COR-L47 (cell line): ENCODE measurements around the gene RNU1-3.
"Not testable (repeated sequence)": the region's sequence is repeated elsewhere in the genome, so short reads cannot be mapped to it uniquely, and the experiment has no call there.

Source experiments
- DNase-seq: peaks from one replicate; lab custom pipeline; 2025; lab: John Stamatoyannopoulos, UW

Gene RNU1-3

DNA sequence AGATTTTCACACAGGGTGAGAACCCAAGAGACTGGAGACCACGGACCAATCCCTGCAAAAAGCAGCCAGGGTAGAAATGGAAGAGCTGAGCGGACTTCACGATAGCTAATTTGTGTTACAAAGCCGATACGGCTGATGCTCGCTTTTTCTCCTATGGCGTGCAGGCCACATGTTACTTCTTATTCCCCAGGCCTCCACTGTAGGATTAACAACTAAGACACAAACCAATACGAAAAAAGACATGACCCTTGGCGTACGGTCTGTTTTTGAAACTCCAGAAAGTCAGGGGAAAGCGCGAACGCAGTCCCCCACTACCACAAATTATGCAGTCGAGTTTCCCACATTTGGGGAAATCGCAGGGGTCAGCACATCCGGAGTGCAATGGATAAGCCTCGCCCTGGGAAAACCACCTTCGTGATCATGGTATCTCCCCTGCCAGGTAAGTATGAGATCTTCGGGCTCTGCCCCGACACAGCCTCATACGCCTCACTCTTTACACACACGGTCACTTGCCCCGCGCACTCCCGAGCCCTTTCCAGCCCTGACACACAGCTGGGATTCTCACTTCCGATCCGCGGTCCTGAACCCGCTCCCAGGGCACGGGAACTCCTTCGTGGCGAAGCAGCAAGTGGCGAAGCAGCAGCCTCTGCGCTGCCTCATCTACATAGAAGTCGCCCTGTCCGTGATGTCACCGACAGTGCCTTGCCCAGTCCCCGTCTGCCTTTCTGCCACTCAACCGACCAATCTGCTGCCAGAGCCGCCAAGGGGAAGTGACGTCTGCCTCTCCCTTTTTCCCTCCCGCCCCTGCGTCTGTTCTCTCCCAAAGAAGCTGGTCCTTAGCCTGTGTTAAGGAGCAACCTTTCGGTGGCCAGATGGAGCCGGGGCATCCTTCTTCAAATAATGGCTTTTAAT is at the start of gene RNU1-3:
Gene RNU1-3, minus strand, starts transcription at position 447 of the 912 bp plus-strand sequence.
- not testable (repeated sequence) for DNase-seq

GRCh38 chr1:16713480-16713879 is 46.7 kb upstream of the RNU1-3 start:
- DNase-seq, result not testable (repeated sequence)

DNA sequence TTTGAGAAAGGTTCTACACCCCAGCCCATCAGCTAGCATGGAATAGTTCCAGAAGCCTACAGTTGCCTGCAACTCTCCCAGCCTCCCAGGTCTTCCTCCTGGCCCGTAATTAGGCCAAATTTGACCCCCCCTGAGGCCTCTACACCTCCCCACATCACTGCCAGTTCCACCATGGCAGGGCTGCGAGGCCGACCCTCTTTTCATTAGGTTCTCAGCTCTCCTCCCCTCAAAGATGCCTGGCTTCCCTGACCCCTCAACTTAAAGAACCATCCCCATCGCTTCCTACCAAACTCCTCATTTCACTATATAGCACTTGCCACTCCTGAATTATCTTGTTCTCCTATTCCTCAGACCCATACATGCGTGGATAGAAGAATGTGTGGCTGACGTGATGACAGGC is 46.2 kb upstream of the RNU1-3 start:
- DNase-seq, result not testable (repeated sequence)

- DNase-seq, result peak; percentile 55
These were observed 45.8 kb upstream of the RNU1-3 start for GRCh38 chr1:16712582-16712981.

DNA sequence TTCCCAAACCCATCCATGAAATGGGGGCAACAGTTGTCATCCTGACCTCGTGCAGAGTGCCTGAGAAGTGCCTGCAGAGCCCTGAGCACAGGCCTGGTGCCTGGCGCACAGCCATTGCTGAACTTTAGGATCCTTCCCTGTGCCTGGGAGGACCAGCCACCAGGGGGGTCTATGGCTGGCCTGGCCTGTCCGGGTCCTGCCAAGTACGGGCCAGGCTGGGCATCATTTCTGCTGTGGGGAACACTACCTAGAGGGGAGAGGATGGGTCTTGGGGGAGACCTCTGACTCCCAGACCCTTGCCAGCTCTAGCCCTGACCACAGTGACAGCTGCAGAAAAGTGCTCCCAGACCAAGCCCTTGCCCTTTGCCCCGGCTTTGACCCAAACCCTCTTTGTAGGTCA is 45.4 kb upstream of the RNU1-3 start:
- DNase-seq, result not testable (repeated sequence)

GRCh38 chr1:16710618-16711017 is 43.9 kb upstream of the RNU1-3 start:
- peak; percentile 59 for DNase-seq

DNA sequence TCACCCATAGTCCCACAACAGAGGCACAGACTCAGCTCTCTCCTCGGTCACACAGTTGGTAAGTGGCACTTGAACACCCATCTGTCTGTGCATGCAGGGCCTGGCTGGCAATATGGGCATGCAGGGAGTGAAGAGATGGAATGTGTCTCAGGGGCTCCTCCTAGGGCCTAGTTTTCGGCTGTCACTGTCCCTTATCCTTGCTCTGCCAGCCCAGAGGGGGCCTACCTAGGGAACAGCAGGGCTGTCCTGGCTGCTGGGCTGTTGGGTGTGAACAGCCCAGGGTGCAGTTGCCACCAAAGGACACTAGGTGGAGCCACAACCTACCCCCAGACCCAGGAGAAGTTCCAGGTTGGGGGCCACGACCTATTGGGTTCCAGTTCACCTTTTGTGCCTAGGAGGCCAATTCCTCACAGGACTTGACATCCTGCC is 42.9 kb upstream of the RNU1-3 start:
- DNase-seq, result not testable (repeated sequence)

- DNase-seq, result not testable (repeated sequence)
These were observed 42.0 kb upstream of the RNU1-3 start for GRCh38 chr1:16708704-16709103.

DNA sequence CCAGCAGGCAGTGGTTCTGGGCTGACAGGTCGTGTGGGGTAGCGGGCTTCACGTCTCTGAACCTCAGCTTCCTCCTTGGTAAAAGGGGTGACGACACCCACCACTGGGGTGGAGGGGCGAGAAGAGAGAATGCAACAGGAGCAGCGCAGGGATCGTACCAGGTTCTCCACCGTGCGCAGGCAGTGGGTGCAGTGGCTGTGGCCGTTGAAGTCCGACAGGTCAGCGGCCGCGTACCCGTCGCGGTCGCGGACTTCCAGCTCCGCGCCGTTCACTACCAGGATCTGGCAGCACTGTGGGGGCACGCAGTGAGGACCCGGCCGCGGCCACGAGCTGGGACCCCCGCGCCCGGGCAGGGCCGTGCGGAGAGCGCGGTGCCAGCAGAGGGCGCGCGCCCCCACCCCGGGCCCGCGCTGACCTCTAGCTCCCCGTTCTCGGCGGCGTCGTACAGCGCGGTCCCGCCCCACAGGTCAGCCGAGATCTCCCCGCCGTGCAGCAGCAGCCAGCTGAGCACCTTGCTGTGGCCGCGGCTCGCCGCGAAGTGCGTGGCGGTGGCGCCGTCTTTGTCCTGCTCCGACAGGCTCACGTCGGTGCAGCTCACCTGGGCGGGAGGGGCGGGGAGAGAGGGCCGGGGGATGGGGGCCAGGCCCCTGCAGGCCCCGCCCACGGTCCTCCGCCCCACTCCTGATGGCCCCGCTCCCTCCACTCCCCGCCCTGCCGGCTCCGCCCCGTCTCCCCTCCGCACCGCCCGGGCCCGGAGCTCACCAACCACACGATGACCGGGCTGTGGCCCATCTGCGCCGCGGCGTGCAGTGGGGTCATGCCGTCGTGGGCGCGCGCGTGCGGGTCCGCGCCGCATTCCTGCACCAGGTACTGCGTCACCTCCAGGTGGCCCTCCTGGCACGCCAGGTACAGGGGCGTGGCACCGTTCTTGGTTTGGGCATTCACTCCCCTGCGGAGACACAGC is 40.7 kb upstream of the RNU1-3 start:
- not testable (repeated sequence) for DNase-seq

GRCh38 chr1:16706302-16706701 is 39.6 kb upstream of the RNU1-3 start:
- not testable (repeated sequence) for DNase-seq

GRCh38 chr1:16704502-16705100 is 37.9 kb upstream of the RNU1-3 start:
- not testable (repeated sequence) for DNase-seq

- DNase-seq, result not testable (repeated sequence)
These were observed 37.3 kb upstream of the RNU1-3 start for GRCh38 chr1:16704076-16704475.

DNA sequence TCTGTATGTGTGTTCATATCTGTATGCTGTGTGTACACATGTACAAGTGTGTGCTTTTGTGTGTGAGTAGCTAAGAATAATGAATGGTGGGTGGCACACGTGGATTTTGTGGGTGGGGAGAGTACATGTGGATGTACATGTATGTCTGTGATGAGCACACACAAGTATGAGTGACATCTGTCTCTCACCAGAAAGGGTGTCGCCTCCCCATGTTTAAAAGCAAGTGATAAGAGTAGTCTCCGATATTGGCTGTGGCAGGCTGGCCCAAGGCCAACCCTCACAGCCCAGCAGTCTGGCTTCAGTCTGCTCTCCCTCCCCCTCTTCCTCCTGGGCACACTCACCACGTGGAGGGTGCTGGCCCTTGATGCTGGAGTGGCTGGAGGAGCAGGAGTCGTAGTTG is 36.9 kb upstream of the RNU1-3 start:
- DNase-seq, result not testable (repeated sequence)

- DNase-seq, result not testable (repeated sequence)
These were observed 36.4 kb upstream of the RNU1-3 start for GRCh38 chr1:16703141-16703540.

- DNase-seq, result not testable (repeated sequence)
These were observed 35.5 kb upstream of the RNU1-3 start for GRCh38 chr1:16702280-16702679.

- not testable (repeated sequence) for DNase-seq
These were observed 34.4 kb upstream of the RNU1-3 start for GRCh38 chr1:16701189-16701588.

DNA sequence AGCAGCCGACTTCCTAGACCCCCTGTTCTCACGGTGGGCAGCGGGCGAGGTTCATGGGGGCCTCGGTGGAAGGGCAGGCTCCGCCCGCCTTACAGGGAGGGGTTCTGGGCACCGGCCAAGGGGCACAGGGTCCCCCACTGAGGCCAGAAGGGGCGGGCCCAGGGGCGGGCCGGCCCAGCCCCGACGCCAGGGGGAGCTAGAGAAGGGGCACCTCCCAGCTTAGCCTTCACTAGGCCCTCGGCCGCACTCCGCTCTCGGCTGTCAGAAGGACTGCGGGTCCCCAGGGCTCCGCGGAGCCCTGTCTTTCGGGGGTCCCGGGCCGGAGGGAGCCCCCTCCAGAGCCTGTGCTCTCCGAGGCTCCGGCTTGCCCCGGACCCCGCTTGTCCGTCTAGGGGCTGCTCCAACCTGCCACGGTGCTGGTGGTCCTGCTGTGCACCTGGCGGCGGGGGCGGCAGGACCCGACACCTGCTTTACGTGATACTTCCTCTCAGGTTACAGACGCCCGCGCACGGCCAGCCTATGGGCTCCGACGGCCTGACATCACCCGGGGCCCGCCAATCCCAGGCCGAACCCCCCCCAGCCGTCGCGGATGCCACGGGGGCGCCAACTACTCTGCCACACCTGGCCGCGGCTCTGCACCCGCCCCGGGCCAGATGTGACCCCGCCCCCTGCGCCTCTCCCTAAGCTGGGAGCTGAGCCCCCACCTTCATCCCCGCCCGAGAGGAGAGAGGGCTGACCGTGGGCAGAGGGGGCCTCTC is 33.6 kb upstream of the RNU1-3 start:
- not testable (repeated sequence) for DNase-seq

DNA sequence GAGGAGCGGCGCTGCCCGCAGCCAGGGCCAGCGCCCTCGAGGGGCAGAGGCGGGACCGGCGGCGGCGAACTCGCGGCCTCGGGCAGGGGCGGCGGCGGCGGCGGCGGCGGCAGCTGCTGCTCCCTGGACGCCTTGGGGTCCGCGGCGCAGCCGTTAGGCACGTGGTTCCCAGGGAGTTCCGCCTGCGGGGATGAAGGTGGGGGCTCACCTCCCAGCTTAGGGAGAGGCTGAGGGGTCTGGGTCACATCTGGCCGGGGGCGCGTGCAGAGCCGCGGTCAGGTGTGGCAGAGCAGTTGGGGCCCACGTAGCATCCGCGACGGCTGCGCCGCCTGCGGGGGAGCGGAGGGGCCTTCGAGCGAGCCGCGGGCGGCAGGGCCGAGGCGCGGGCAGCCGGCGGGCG is 32.7 kb upstream of the RNU1-3 start:
- DNase-seq, result not testable (repeated sequence)

DNA sequence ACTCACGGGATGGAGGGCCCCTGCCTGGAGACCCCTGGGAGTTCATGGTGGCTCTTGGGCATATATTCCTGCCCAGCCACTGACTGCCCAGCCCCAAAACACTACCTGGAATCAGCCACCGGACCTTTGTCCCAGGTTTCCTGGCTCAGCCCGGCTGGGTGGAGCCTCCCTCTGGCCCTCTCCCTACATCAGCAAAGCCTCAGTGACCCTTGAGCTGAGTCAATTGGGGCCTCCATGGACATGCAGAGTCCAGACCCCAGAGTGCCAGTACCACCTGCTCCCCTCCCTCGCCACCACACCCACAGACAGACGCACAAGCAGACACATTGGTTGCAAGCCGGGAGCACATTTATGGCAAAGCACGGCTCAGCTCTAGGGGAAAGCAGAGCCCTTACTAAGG is 30.4 kb upstream of the RNU1-3 start:
- not testable (repeated sequence) for DNase-seq

GRCh38 chr1:16696507-16697150 is 29.9 kb upstream of the RNU1-3 start:
- DNase-seq, result not testable (repeated sequence)

GRCh38 chr1:16694308-16694702 is 27.6 kb upstream of the RNU1-3 start:
- DNase-seq, result not testable (repeated sequence)
